Astrocyte (in vitro differentiated cells and primary cell): ENCODE results near the gene IYD. TPM values are rescaled to one million over a fixed set of nuclear protein-coding genes. Genes with fewer than 3 reads are reported as not detected.
A peak's percentile ranks its signal among the peaks of the same experiment; 100 is the strongest.

Experiments used
- DNase-seq: peaks from one replicate; pipeline ENCODE4 v3.0.0-alpha.2; 2010; ENCODE audit warnings: low read depth
- FAIRE-seq: peaks from 2 replicates; lab custom pipeline; 2011; peaks lifted over from hg19 to GRCh38; lab: Jason Lieb, UNC
- H2AFZ ChIP-seq: 2 replicates; pipeline ENCODE4 v1.6.0; 2012; ENCODE audit warnings: low read depth, low read length, inconsistent platforms
- H3K27ac ChIP-seq: 2 replicates; pipeline ENCODE4 v1.5.1; 2011; ENCODE audit warnings: low read depth, low read length, inconsistent platforms
- H3K27me3 ChIP-seq: 2 replicates; pipeline ENCODE4 v1.6.0; 2011; ENCODE audit warnings: low read length, inconsistent platforms; ENCODE audit not compliant: insufficient read depth
- H3K36me3 ChIP-seq: 2 replicates; pipeline ENCODE4 v1.5.1; 2011; ENCODE audit warnings: low read length, inconsistent platforms; ENCODE audit not compliant: insufficient read depth
- H3K4me1 ChIP-seq: 2 replicates; pipeline ENCODE4 v1.5.1; 2011; ENCODE audit warnings: low read length, inconsistent platforms; ENCODE audit not compliant: insufficient read depth
- H3K4me2 ChIP-seq: 2 replicates; pipeline ENCODE4 v1.6.0; 2012; ENCODE audit warnings: low read length, inconsistent platforms
- H3K4me3 ChIP-seq: 2 replicates; pipeline ENCODE4 v1.5.1; 2011; ENCODE audit warnings: low read depth, mild to moderate bottlenecking, low read length, inconsistent platforms; ENCODE audit not compliant: insufficient read depth
- H3K79me2 ChIP-seq: 2 replicates; pipeline ENCODE4 v1.6.0; 2012; ENCODE audit warnings: mild to moderate bottlenecking, low read length, inconsistent platforms; ENCODE audit not compliant: insufficient read depth
- H3K9ac ChIP-seq: 2 replicates; pipeline ENCODE4 v1.6.0; 2012; ENCODE audit warnings: mild to moderate bottlenecking, low read length, inconsistent platforms
- H3K9me3 ChIP-seq: 2 replicates; pipeline ENCODE4 v1.5.1; 2012; ENCODE audit warnings: low read depth, mild to moderate bottlenecking, low read length, inconsistent platforms; ENCODE audit not compliant: insufficient read depth
- H4K20me1 ChIP-seq: 2 replicates; pipeline ENCODE4 v1.6.0; 2012; ENCODE audit warnings: low read length, inconsistent platforms; ENCODE audit not compliant: insufficient read depth
- H3K27ac Mint-ChIP-seq: one replicate; pipeline ENCODE4 v1.8.0; 2021; ENCODE audit warnings: mild to moderate bottlenecking, mixed read lengths; ENCODE audit not compliant: unreplicated experiment
- H3K27me3 Mint-ChIP-seq: one replicate; pipeline ENCODE4 v1.8.0; 2021; ENCODE audit warnings: low read depth, mixed read lengths; ENCODE audit not compliant: unreplicated experiment
- H3K36me3 Mint-ChIP-seq: one replicate; pipeline ENCODE4 v1.8.0; 2021; ENCODE audit warnings: low read depth, mixed read lengths; ENCODE audit not compliant: unreplicated experiment
- H3K4me1 Mint-ChIP-seq: one replicate; pipeline ENCODE4 v1.8.0; 2021; ENCODE audit warnings: low read depth, mixed read lengths; ENCODE audit not compliant: unreplicated experiment
- H3K4me3 Mint-ChIP-seq: one replicate; pipeline ENCODE4 v1.8.0; 2021; ENCODE audit warnings: mild to moderate bottlenecking, moderate library complexity, mixed read lengths; ENCODE audit not compliant: unreplicated experiment
- H3K9me3 Mint-ChIP-seq: one replicate; pipeline ENCODE4 v1.8.0; 2021; ENCODE audit warnings: mild to moderate bottlenecking, mixed read lengths; ENCODE audit not compliant: unreplicated experiment
- CTCF ChIP-seq: IDR thresholded peaks from 2 replicates; pipeline ENCODE4 v1.5.1; 2011; ENCODE audit warnings: low read depth, mild to moderate bottlenecking, inconsistent platforms, low read length, moderate library complexity; ENCODE audit not compliant: insufficient read depth
- EZH2 ChIP-seq: IDR thresholded peaks from 2 replicates; pipeline ENCODE4 v1.6.1; 2012; ENCODE audit warnings: mild to moderate bottlenecking, low read length, inconsistent platforms; ENCODE audit not compliant: insufficient read depth
- total RNA-seq: library from RNA; stranded (reverse); gene quantifications from 2 replicates; pipeline ENCODE4 v1.2.1, GENCODE V29; 2021

The IYD gene
- total RNA-seq, 1 donor from 2014 or later = not detected

DNA sequence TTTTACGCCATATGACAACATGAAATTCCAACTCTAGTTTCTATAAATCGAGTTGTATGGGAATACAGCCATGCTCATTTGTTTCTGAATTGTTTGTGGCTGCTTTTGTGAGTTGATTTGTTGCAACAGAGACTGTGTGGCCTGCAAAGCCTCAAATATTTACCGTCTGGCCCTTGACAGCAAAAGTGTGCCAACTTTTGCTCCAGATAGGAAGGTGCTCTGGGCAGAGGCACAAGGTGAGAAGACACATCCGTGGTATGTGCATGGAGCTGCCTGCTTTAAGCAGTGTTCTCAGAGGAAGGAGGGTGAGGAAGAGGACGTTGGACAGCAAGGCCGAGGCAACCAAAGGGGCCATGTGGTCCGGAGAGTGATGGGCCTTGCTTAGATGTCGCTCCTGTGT lies 57.4 kb downstream of the IYD start:
- no peak overlapping the region for H3K9ac ChIP-seq
- TF ChIP-seq EZH2 = no peak
- no peak overlapping the region for H2AFZ ChIP-seq
- Mint-ChIP-seq H3K4me3 (no peak overlapping the region), H3K27ac (no peak overlapping the region), H3K9me3 (no peaks in the 10 kb centered on the region), H3K27me3 (peaks cover 9% of the 10 kb centered on the region), H3K36me3 (no peaks in the 10 kb centered on the region), H3K4me1 (no peaks in the 10 kb centered on the region)
- no peaks in the 10 kb centered on the region for H3K4me1 ChIP-seq
- peaks cover 3% of the 10 kb centered on the region for H3K9me3 ChIP-seq
- no peaks in the 10 kb centered on the region for H3K79me2 ChIP-seq
- no peaks in the 10 kb centered on the region for H3K27me3 ChIP-seq
- H3K36me3 ChIP-seq = no peaks in the 10 kb centered on the region
- no peak overlapping the region for H3K4me2 ChIP-seq
- no peaks in the 10 kb centered on the region for H4K20me1 ChIP-seq
- FAIRE-seq (no peak), DNase-seq (peak; percentile 7)
- H3K4me3 ChIP-seq = no peak overlapping the region
- H3K27ac ChIP-seq = no peak overlapping the region

DNA sequence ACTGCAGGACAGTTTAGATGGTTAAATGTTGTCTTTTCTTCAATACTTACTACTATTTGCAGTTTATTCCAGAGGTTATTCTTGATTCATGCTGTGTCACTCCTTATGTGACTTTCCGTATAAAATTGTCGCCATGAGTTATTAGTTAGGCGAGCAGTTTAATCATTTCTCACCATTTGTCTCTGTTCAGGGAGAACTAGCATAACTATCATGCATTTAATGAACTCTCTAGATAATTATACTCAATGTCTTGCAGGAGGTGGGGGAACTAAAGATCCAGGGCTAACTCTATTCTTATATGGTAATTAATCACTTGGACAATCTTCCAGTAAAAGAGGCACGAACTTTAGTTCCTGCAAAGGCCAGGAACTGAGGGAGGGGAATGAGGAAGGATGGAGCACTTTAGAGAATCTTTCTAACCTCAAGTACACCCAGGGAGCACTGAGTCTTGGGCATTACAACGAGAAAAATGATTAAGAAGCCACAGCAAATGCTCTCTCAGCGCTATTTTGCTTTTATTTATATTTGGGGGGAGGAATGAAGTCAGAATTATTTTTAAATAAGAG lies 58.3 kb downstream of the IYD start:
- H3K4me2 ChIP-seq = no peak overlapping the region
- no peak overlapping the region for H3K4me3 ChIP-seq
- H3K79me2 ChIP-seq = no peaks in the 10 kb centered on the region
- H3K9me3 ChIP-seq = peaks cover 3% of the 10 kb centered on the region
- Mint-ChIP-seq H3K4me3 (no peak overlapping the region), H3K9me3 (no peaks in the 10 kb centered on the region), H3K27ac (no peak overlapping the region), H3K4me1 (no peaks in the 10 kb centered on the region), H3K36me3 (no peaks in the 10 kb centered on the region), H3K27me3 (peaks cover 12% of the 10 kb centered on the region)
- no peak overlapping the region for H3K9ac ChIP-seq
- H3K4me1 ChIP-seq = no peaks in the 10 kb centered on the region
- FAIRE-seq = no peak
- H3K36me3 ChIP-seq = no peaks in the 10 kb centered on the region
- no peak overlapping the region for H2AFZ ChIP-seq
- H3K27me3 ChIP-seq = no peaks in the 10 kb centered on the region
- H4K20me1 ChIP-seq = no peaks in the 10 kb centered on the region
- H3K27ac ChIP-seq = no peak overlapping the region
- TF ChIP-seq CTCF = no peak
- TF ChIP-seq EZH2 = no peak
- DNase-seq = no peak

- Histone ChIP-seq H3K4me3 (no peak overlapping the region), H3K27ac (no peak overlapping the region), H3K79me2 (no peaks in the 10 kb centered on the region), H3K9ac (no peak overlapping the region), H2AFZ (no peak overlapping the region), H3K4me2 (no peak overlapping the region), H4K20me1 (no peaks in the 10 kb centered on the region), H3K36me3 (no peaks in the 10 kb centered on the region), H3K27me3 (no peaks in the 10 kb centered on the region), H3K9me3 (peaks cover 3% of the 10 kb centered on the region), H3K4me1 (no peaks in the 10 kb centered on the region)
- DNase-seq (no peak), FAIRE-seq (no peak)
- Mint-ChIP-seq H3K27me3 (peaks cover 15% of the 10 kb centered on the region), H3K4me3 (no peak overlapping the region), H3K27ac (no peak overlapping the region), H3K4me1 (peaks cover under 1% of the 10 kb centered on the region), H3K36me3 (no peaks in the 10 kb centered on the region), H3K9me3 (no peaks in the 10 kb centered on the region)
- no peak for TF ChIP-seq CTCF
- TF ChIP-seq EZH2 = no peak
These were observed 59.0 kb downstream of the IYD start for GRCh38 chr6:150427843-150428242.
